ENCODE measurements around the gene PRPF38B.
A peak's percentile ranks its signal among the peaks of the same experiment; 100 is the strongest.
"Not testable (repeated sequence)": the region's sequence is repeated elsewhere in the genome, so short reads cannot be mapped to it uniquely, and the experiment has no call there.

The PRPF38B gene

GRCh38 chr1:108691942-108692723 lies at the start of gene PRPF38B:
Gene PRPF38B, plus strand, starts transcription at chr1:108692310. Its CDS starts 282 bp downstream, at chr1:108692592.
- peak; percentile 83 for DNase-seq

- DNase-seq = peak; percentile 47
Measured at GRCh38 chr1:108643492-108644335, 48.4 kb upstream of the PRPF38B start.

- no peak for DNase-seq
Measured at GRCh38 chr1:108644984-108645383, 47.1 kb upstream of the PRPF38B start.

GRCh38 chr1:108645564-108646184 lies 46.4 kb upstream of the PRPF38B start:
- no peak for DNase-seq

GRCh38 chr1:108646265-108646647 lies 45.9 kb upstream of the PRPF38B start:
- DNase-seq = no peak

- DNase-seq = no peak
Measured at GRCh38 chr1:108646648-108647269, 45.4 kb upstream of the PRPF38B start.

GRCh38 chr1:108653431-108654105 lies 38.5 kb upstream of the PRPF38B start:
- DNase-seq = no peak

- no peak for DNase-seq
Measured at GRCh38 chr1:108657356-108658080, 34.6 kb upstream of the PRPF38B start.

GRCh38 chr1:108661030-108661609 lies 31.0 kb upstream of the PRPF38B start, which contains the start of gene HENMT1:
Gene HENMT1, minus strand, starts transcription at chr1:108661093. Its CDS starts 1,209 bp downstream, at chr1:108659884.
- no peak for DNase-seq

- DNase-seq = no peak
Measured at GRCh38 chr1:108663074-108663473, 29.0 kb upstream of the PRPF38B start.

- no peak for DNase-seq
Measured at GRCh38 chr1:108664481-108664880, 27.6 kb upstream of the PRPF38B start.

GRCh38 chr1:108665067-108665466 lies 27.0 kb upstream of the PRPF38B start:
- DNase-seq = no peak

GRCh38 chr1:108665771-108666170 lies 26.3 kb upstream of the PRPF38B start:
- DNase-seq = no peak

- DNase-seq = not testable (repeated sequence)
Measured at GRCh38 chr1:108667422-108667821, 24.7 kb upstream of the PRPF38B start.

- DNase-seq = no peak
Measured at GRCh38 chr1:108668777-108669176, 23.3 kb upstream of the PRPF38B start.

GRCh38 chr1:108669679-108670078 lies 22.4 kb upstream of the PRPF38B start:
- DNase-seq = no peak

- no peak for DNase-seq
Measured at GRCh38 chr1:108670131-108670773, 21.9 kb upstream of the PRPF38B start.

- DNase-seq = no peak
Measured at GRCh38 chr1:108671143-108671542, 21.0 kb upstream of the PRPF38B start.

- no peak for DNase-seq
Measured at GRCh38 chr1:108678706-108679105, 13.4 kb upstream of the PRPF38B start.

GRCh38 chr1:108679586-108680213 lies 12.4 kb upstream of the PRPF38B start:
- no peak for DNase-seq
